B cell (primary cell): ENCODE measurements around the gene LIN28B. TPM values are rescaled to one million over a fixed set of nuclear protein-coding genes. Genes with fewer than 3 reads are reported as not detected.

Experiments
- ATAC-seq: fragments of 200-7000 bp; cut with Tn5 transposase; one replicate; pipeline ENCODE4 v1.10.0; 2021; ENCODE audit warnings: low read depth, mild to moderate bottlenecking, moderate number of reproducible peaks, moderate library complexity
- CTCF ChIA-PET: fragments of 350-600 bp; sonication (Branson Sonifier 250); formaldehyde crosslinking; loops from one replicate; lab custom pipeline; 2021; ENCODE audit warnings: antibody characterized with exemption, inconsistent platforms; lab: Charles Lee
- POLR2A ChIA-PET: fragments of 350-600 bp; sonication (Branson Sonifier 250); formaldehyde crosslinking; loops from one replicate; lab custom pipeline; 2021; ENCODE audit warnings: antibody characterized with exemption; lab: Charles Lee
- DNase-seq: peaks from one replicate; pipeline ENCODE4 v3.0.0; 2013
- H2AFZ ChIP-seq: 2 replicates; pipeline ENCODE4 v1.6.1; 2012; ENCODE audit warnings: mild to moderate bottlenecking, low read depth, low read length; ENCODE audit not compliant: insufficient read depth, poor library complexity, severe bottlenecking
- H3K27ac ChIP-seq, 2 donors: 1 replicate in 1 of 2; 2 replicates in 1 of 2; pipeline ENCODE4 v1.5.1; 2012 to 2013; ENCODE audit warnings: low read length in 2 of 2, mild to moderate bottlenecking in 2 of 2, moderate library complexity in 1 of 2
- H3K27me3 ChIP-seq, 4 experiments: fragments of 200-600 bp in 1 of 4; sonication (generic) in 1 of 4; replicated peaks in 1 of 4; 1 replicate in 2 of 4; 2 replicates in 2 of 4; pipeline versions ENCODE4 v1.6.1 to v1.7.0; 2013 to 2016; ENCODE audit warnings: low read length in 3 of 4, mild to moderate bottlenecking in 2 of 4, mixed read lengths in 1 of 4, moderate library complexity in 1 of 4; ENCODE audit not compliant: insufficient read depth in 4 of 4, control insufficient read depth in 3 of 4; ENCODE audit errors: control extremely low read depth in 1 of 4
- H3K36me3 ChIP-seq, 2 experiments: replicated peaks in 1 of 2; 1 replicate in 1 of 2; 2 replicates in 1 of 2; pipeline versions ENCODE4 v1.6.1 to v1.7.1; 2013; ENCODE audit warnings: low read length in 1 of 2; ENCODE audit not compliant: insufficient read depth in 2 of 2, control insufficient read depth in 1 of 2; ENCODE audit errors: control extremely low read depth in 1 of 2, extremely low read depth in 1 of 2
- H3K4me1 ChIP-seq, 2 donors: fragments of 200-600 bp in 1 of 2; sonication (generic) in 1 of 2; 1 replicate in 1 of 2; 2 replicates in 1 of 2; pipeline versions ENCODE4 v1.5.1 to v1.6.1; 2013 to 2017; ENCODE audit warnings: low read length in 2 of 2; ENCODE audit not compliant: control insufficient read depth in 2 of 2, insufficient read depth in 2 of 2
- H3K4me2 ChIP-seq: replicated peaks from 2 replicates; pipeline ENCODE3; 2012; ENCODE audit warnings: mild to moderate bottlenecking, low read depth, low read length; ENCODE audit not compliant: poor library complexity, severe bottlenecking
- H3K4me3 ChIP-seq, 5 experiments: fragments of 200-600 bp in 1 of 5; sonication (generic) in 1 of 5; 1 replicate in 3 of 5; 2 replicates in 2 of 5; pipeline versions ENCODE4 v1.5.1 to v1.7.0; 2011 to 2016; ENCODE audit warnings: low read length in 4 of 5, mild to moderate bottlenecking in 4 of 5, low read depth in 2 of 5, control low read depth in 1 of 5, moderate library complexity in 1 of 5; ENCODE audit not compliant: insufficient read depth in 1 of 5; ENCODE audit errors: control extremely low read depth in 1 of 5, extremely low read depth in 1 of 5
- H3K79me2 ChIP-seq: fragments of 200-600 bp; sonication (generic); one replicate; pipeline ENCODE4 v1.6.0; 2016; ENCODE audit warnings: low read length; ENCODE audit not compliant: control insufficient read depth, insufficient read depth
- H3K9ac ChIP-seq: fragments of 200-600 bp; sonication (generic); 2 replicates; pipeline ENCODE4 v1.6.1; 2017; ENCODE audit warnings: mild to moderate bottlenecking, low read length, moderate library complexity
- H3K9me3 ChIP-seq, 3 donors: one replicate each; pipeline versions ENCODE4 v1.6.1 to v1.7.1; 2013; ENCODE audit warnings: low read length in 2 of 3; ENCODE audit not compliant: control insufficient read depth in 2 of 3, insufficient read depth in 1 of 3; ENCODE audit errors: control extremely low read depth in 1 of 3
- H4K20me1 ChIP-seq: 2 replicates; pipeline ENCODE4 v1.6.0; 2012; ENCODE audit warnings: mild to moderate bottlenecking, low read length; ENCODE audit not compliant: insufficient read depth, control insufficient read depth, poor library complexity, severe bottlenecking
- H3K27ac Mint-ChIP-seq: one replicate; pipeline ENCODE4 v1.8.0; 2021; ENCODE audit warnings: mixed read lengths
- H3K27me3 Mint-ChIP-seq: one replicate; pipeline ENCODE4 v1.8.0; 2021; ENCODE audit warnings: mixed read lengths
- H3K4me1 Mint-ChIP-seq: one replicate; pipeline ENCODE4 v1.8.0; 2021; ENCODE audit warnings: mixed read lengths
- H3K4me3 Mint-ChIP-seq: one replicate; pipeline ENCODE4 v1.8.0; 2021; ENCODE audit warnings: mixed read lengths
- H3K9me3 Mint-ChIP-seq: one replicate; pipeline ENCODE4 v1.8.0; 2022; ENCODE audit warnings: mixed read lengths; ENCODE audit not compliant: insufficient read depth
- CTCF ChIP-seq: fragments of 200-600 bp; IDR thresholded peaks from one replicate; pipeline ENCODE4 v1.8.0; 2022; ENCODE audit warnings: antibody characterized with exemption, mild to moderate bottlenecking
- EZH2 ChIP-seq: IDR thresholded peaks from 2 replicates; pipeline ENCODE4 v1.6.1; 2012; ENCODE audit warnings: borderline replicate concordance, low read depth, mild to moderate bottlenecking, moderate library complexity, low read length; ENCODE audit not compliant: insufficient read depth, poor library complexity, severe bottlenecking
- WGBS: methylation state at CpG from one replicate; pipeline ENCODE4 v1.1.5; 2013; ENCODE audit warnings: missing lambda C conversion rate; ENCODE audit not compliant: insufficient coverage; 5-methylcytosine and 5-hydroxymethylcytosine counted together
- intact Hi-C: fragments of 100-400 bp; cut with micrococcal nuclease; formaldehyde crosslinking; loops from one replicate; pipeline ENCODE4 v1.10.0; 2022
- polyA plus RNA-seq: library from polyadenylated mRNA; depleted of rRNA; stranded (reverse); fragments of >200 nt; gene quantifications from 2 replicates; pipeline ENCODE4 v1.2.3, GENCODE V29; 2012
- total RNA-seq, 2 donors: library from RNA; stranded (reverse); fragments of 120-200 nt in 1 of 2; gene quantifications; 1 replicate in 1 of 2; 2 replicates in 1 of 2; pipeline versions ENCODE4 v1.2.3 to v1.2.4, GENCODE V29; 2013 to 2022

LIN28B gene
- total and polyA plus RNA-seq, 2 donors (not counting 1 experiment from before 2014, with no cell fraction given): not detected

GRCh38 chr6:104986625-104987024, 29.7 kb downstream of the LIN28B start:
- ATAC-seq: no peak
- Histone ChIP-seq H4K20me1 (no peaks in the 10 kb centered on the region), H3K79me2 (no peaks in the 10 kb centered on the region), H2AFZ (no peak overlapping the region), H3K27ac (no peak overlapping the region), H3K4me1 (no peaks in the 10 kb centered on the region), H3K9me3 (no peaks in the 10 kb centered on the region), H3K4me2 (no peak overlapping the region), H3K4me3 (no peak overlapping the region), H3K9ac (no peak overlapping the region), H3K36me3 (no peaks in the 10 kb centered on the region), H3K27me3 (peaks cover 0 to 2% (median 0%) of the 10 kb centered on the region in 4 experiments)
- WGBS: 76% methylated on average over 2 of the region's 3 CpGs
- intact Hi-C loops: no loop called here
- Mint-ChIP-seq H3K9me3 (no peaks in the 10 kb centered on the region), H3K27ac (no peak overlapping the region), H3K4me3 (no peak overlapping the region), H3K27me3 (no peaks in the 10 kb centered on the region), H3K4me1 (no peaks in the 10 kb centered on the region)
- DNase-seq: no peak
- TF ChIP-seq EZH2 (no peak), CTCF (no peak)
- CTCF ChIA-PET: no interaction called here
- POLR2A ChIA-PET: no interaction called here

DNA sequence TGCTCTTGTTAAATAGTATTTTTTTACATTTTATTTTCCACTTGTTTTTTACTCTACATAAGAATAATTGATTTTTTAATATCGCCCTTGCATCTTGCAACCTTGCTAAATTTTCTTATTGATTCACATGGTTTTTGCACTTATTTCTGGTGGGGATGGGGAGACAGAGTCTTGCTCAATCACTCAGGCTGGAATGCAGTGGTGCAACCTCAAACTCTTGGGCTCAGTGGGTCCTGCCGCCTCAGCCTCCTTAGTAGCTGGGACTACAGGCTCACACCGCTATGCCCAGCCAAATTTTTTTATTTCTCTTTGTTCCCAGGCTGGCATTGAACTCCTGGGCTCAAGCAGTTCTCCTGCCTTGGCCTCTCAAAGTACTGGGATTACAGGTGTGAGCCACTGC, 30.3 kb downstream of the LIN28B start:
- intact Hi-C loops: no loop called here
- TF ChIP-seq EZH2: no peak
- no peak for TF ChIP-seq CTCF

More for the DNA sequence above, 30.3 kb downstream of the LIN28B start:
- Histone ChIP-seq H2AFZ (no peak overlapping the region), H3K27me3 (peaks cover 0 to 2% (median 0%) of the 10 kb centered on the region in 4 experiments), H3K27ac (no peak overlapping the region), H3K9ac (no peak overlapping the region), H3K4me1 (no peaks in the 10 kb centered on the region), H3K36me3 (no peaks in the 10 kb centered on the region), H3K9me3 (peaks cover 0 to 6% (median 0%) of the 10 kb centered on the region in 3 donors), H3K79me2 (no peaks in the 10 kb centered on the region), H3K4me2 (no peak overlapping the region), H4K20me1 (no peaks in the 10 kb centered on the region), H3K4me3 (no peak overlapping the region)
- Mint-ChIP-seq H3K27ac (no peak overlapping the region), H3K9me3 (no peaks in the 10 kb centered on the region), H3K4me1 (no peaks in the 10 kb centered on the region), H3K27me3 (no peaks in the 10 kb centered on the region), H3K4me3 (no peak overlapping the region)
- POLR2A ChIA-PET: no interaction called here
- CTCF ChIA-PET: no interaction called here
- WGBS: 89% methylated on average over 1 of the region's 3 CpGs
- no peak for DNase-seq
- ATAC-seq: no peak
